BJ (cell line): ENCODE data around the gene C15orf39. TPM values are rescaled to one million over a fixed set of nuclear protein-coding genes. Genes with fewer than 3 reads are reported as not detected.
"Not testable (repeated sequence)": the region's sequence is repeated elsewhere in the genome, so short reads cannot be mapped to it uniquely, and the experiment has no call there.

Experiments
- CTCF ChIA-PET: fragments of 350-600 bp; formaldehyde crosslinking; extraction: SDS; loops from one replicate; lab custom pipeline; 2021; ENCODE audit warnings: antibody characterized with exemption, inconsistent platforms; lab: Yijun Ruan, JAX
- POLR2A ChIA-PET: fragments of 300-600 bp; sonication (Branson Sonifier 250); formaldehyde crosslinking; extraction: SDS; loops from one replicate; lab custom pipeline; 2021; ENCODE audit warnings: antibody characterized with exemption; lab: Charles Lee
- DNase-seq: peaks from one replicate; pipeline ENCODE4 v3.0.0-alpha.2; 2011; ENCODE audit warnings: low read depth
- H3K27me3 ChIP-seq: 2 replicates; pipeline ENCODE4 v1.6.0; 2011; ENCODE audit warnings: low read length; ENCODE audit not compliant: control insufficient read depth, insufficient read depth
- H3K36me3 ChIP-seq: 2 replicates; pipeline ENCODE4 v1.5.1; 2011; ENCODE audit warnings: low read length; ENCODE audit not compliant: control insufficient read depth, insufficient read depth
- H3K4me3 ChIP-seq: 2 replicates; pipeline ENCODE4 v1.5.1; 2011; ENCODE audit warnings: low read depth, mild to moderate bottlenecking, control low read depth, low read length
- polyA plus RNA-seq: library from polyadenylated mRNA; depleted of rRNA; stranded (reverse); fragments of >200 nt; gene quantifications from 2 replicates; pipeline ENCODE4 v1.2.3, GENCODE V29; 2011; rRNA removed
- small RNA-seq: library from RNA; depleted of rRNA; stranded (forward); fragments of <200 nt; gene quantifications from one replicate; pipeline ENCODE3, GENCODE V24; 2012; ENCODE audit warnings: low replicate concordance, low read depth; ENCODE audit not compliant: insufficient read length
- TF ChIP-seq, protein P1 (sequence below): IDR thresholded peaks from 2 replicates; pipeline ENCODE4 v1.5.1; 2011; ENCODE audit warnings: low read depth, mild to moderate bottlenecking, control low read depth, inconsistent platforms, low read length, moderate library complexity; ENCODE audit not compliant: insufficient read depth

The C15orf39 gene
- polyA plus RNA-seq, 1 experiment, result 4.5 TPM

DNA sequence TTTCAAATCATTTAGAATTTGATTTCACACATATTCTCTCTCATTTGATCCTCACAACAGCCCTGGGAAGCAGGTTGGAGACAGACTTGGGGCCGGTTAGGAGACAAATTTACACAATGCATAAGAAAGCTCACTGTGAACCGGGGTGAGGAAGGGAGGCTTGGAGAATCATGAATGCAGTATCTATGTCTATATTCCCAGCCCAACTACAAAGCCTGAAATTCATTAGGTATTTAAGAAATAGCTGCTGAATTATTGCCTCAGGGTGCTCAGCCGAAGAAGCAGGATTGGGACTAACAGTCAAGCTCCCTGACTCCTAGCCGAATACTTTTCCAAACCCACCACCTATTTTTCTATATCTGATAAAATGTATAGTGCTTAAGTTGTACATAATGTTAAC lies 48.0 kb downstream of the C15orf39 start:
- peaks cover 13% of the 10 kb centered on the region for H3K27me3 ChIP-seq
- ChIA-PET CTCF (interaction anchor here (0.6 to 0.9 kb wide), 2 partner anchors 226 to 479 kb away, joined by 4 read pairs; partner anchors contain the start of gene PPCDC), POLR2A (no interaction called here)
- H3K4me3 ChIP-seq, result no peak overlapping the region
- no peaks in the 10 kb centered on the region for H3K36me3 ChIP-seq
- TF ChIP-seq, protein P1, sequence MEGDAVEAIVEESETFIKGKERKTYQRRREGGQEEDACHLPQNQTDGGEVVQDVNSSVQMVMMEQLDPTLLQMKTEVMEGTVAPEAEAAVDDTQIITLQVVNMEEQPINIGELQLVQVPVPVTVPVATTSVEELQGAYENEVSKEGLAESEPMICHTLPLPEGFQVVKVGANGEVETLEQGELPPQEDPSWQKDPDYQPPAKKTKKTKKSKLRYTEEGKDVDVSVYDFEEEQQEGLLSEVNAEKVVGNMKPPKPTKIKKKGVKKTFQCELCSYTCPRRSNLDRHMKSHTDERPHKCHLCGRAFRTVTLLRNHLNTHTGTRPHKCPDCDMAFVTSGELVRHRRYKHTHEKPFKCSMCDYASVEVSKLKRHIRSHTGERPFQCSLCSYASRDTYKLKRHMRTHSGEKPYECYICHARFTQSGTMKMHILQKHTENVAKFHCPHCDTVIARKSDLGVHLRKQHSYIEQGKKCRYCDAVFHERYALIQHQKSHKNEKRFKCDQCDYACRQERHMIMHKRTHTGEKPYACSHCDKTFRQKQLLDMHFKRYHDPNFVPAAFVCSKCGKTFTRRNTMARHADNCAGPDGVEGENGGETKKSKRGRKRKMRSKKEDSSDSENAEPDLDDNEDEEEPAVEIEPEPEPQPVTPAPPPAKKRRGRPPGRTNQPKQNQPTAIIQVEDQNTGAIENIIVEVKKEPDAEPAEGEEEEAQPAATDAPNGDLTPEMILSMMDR, result no peak
- no peak for DNase-seq

DNA sequence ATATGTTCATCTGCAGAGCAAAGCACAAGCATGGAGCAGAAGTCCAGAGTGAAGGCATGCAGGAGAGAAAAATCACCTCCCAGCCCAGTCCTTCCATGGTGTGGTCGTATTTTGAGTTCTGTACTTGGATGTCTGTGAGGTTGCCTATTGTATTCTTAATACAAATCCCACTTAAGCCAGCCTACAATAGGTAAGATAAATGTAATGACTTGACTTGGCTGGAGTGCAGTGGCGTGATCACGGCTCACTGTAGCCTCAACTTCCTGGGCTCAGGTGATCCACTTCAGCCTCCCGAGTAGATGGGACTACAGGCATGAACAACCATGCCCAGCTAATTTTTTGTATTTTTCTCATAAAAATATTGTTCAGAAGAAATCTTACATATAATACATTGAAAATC lies 49.7 kb downstream of the C15orf39 start:
- H3K4me3 ChIP-seq, DNase-seq, H3K36me3 ChIP-seq, POLR2A ChIA-PET, CTCF ChIA-PET: not testable (repeated sequence)
- H3K27me3 ChIP-seq, result peaks cover 13% of the 10 kb centered on the region

DNA sequence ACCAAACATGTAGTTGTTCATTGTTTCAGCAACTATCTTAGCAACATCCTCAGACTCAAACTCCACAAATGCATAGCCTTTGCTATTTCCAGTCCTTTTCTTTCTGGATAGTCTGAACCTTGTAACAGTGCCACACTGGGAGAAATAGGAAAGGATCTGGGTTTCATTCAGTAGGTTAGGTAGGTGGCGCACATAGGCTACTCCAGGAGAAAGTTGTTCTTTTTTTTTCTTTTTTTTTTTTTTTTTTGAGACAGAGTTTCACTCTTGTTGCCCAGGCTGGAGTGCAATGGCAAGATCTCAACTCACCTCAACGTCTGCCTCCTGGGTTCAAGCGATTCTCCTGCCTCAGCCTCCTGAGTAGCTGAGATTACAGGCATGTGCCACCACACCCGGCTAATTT lies 50.6 kb downstream of the C15orf39 start:
- peaks cover 13% of the 10 kb centered on the region for H3K27me3 ChIP-seq
- H3K4me3 ChIP-seq, result not testable (repeated sequence)

DNA sequence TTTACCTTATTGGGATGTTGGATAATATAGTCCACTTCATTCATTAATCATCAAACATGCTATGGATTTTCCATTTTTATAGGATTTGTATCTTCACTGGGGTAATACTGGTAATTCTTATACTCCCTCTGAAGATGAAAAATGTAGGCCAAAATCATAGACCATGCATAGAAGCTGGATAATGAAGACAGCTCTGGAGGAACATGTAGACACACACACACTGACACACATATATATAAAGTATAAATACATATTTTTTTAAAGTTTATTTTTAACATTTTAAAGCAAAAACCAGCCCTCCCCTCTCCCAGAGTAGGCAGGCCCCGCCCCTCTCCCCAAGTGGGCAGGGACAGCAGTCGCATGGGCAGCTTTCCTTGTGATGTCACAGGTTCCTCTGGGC lies 56.4 kb downstream of the C15orf39 start, which contains the start of gene GOLGA6C:
TSS of gene GOLGA6C (plus strand) at position 301 of the 400 bp plus-strand sequence. CDS start 265 bp downstream, outside the sequence.
- H3K36me3 ChIP-seq, CTCF ChIA-PET, H3K27me3 ChIP-seq, POLR2A ChIA-PET, H3K4me3 ChIP-seq, DNase-seq: not testable (repeated sequence)

More for the DNA sequence above, 50.6 kb downstream of the C15orf39 start:
- H3K36me3 ChIP-seq, DNase-seq, POLR2A ChIA-PET, CTCF ChIA-PET: not testable (repeated sequence)

DNA sequence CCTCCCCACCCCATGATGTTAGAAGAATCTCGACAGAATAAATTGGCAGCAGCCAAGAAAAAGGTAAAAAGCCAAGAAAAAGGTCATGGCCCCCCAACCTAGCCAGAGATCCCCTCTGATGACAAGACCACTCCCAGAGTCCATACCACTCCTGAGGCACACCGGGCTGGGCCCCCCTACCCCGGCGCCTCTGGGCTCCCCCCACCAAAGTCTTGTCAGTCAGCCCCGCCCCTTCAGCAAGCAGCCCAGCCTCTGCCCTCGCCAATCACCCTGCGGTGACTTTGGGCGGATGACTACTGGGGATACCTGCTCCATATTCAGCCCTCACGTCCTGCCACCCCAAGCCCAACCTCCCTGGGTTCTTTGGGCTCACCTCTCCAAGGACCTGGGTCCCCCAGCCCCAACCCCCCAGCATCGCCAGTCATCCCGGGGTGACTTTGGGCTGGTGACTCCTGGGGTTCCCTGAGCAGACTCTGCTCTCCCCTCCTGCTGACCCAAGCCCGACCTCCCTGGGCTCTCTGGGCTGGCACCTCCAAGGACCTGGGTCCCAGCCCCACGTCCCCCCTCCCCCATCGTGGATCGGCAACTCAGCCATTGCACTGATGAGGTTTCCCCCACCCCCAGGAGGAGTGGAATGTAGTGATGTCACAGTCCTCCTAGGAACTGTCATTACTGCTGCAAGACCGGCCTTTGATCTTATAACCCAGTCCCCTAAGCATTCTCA lies 57.1 kb downstream of the C15orf39 start:
- DNase-seq, H3K27me3 ChIP-seq, H3K4me3 ChIP-seq, H3K36me3 ChIP-seq, POLR2A ChIA-PET, CTCF ChIA-PET: not testable (repeated sequence)

DNA sequence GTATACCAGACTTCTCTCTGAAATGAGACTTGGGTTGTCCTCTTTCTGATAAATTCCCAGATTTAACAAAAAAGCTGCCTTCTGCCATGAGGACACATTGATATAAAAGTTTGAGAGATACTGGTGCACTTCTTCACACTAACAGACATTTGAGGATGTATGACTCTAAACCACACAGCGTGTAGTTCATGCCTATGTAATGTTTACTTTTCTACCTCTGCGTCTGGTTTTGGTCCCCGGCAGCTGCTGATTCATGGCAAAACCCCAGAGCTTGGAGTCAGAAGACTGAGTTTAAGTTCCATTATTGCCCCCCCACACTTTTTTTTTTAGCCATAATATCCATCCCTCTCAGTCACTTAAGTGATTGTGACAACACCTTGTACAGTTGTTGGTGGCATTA lies 58.2 kb downstream of the C15orf39 start:
- CTCF ChIA-PET, DNase-seq, POLR2A ChIA-PET, H3K36me3 ChIP-seq, H3K27me3 ChIP-seq, H3K4me3 ChIP-seq: not testable (repeated sequence)

Small RNAs within 50 kb of the gene (small RNA-seq; reads per million reads assigned to genes)
- not detected for gene AC068338.1

Other genes starting within 250 kb of the C15orf39 start
- gene RPP25, start 245.1 kb upstream of the C15orf39 start, polyA plus RNA-seq, result 0.92 and 1.3 TPM in 2 replicates
- gene SCAMP5, start 206.3 kb upstream of the C15orf39 start, polyA plus RNA-seq, result 2.9 and 3.6 TPM in 2 replicates
- gene PPCDC, start 178.3 kb upstream of the C15orf39 start, polyA plus RNA-seq, result 8.2 and 11.1 TPM in 2 replicates
- not detected in 2 replicates for gene GOLGA6C, start 56.5 kb downstream of the C15orf39 start, polyA plus RNA-seq
- not detected in 2 replicates for gene GOLGA6D, start 81.0 kb downstream of the C15orf39 start, polyA plus RNA-seq
- 80.4 and 142 TPM in 2 replicates for gene COMMD4, start 134.2 kb downstream of the C15orf39 start, polyA plus RNA-seq
- 2.8 and 4.7 TPM in 2 replicates for gene NEIL1, start 145.2 kb downstream of the C15orf39 start, polyA plus RNA-seq
- 42.5 and 82.5 TPM in 2 replicates for gene MAN2C1, start 166.7 kb downstream of the C15orf39 start, polyA plus RNA-seq
- gene SIN3A, start 249.8 kb downstream of the C15orf39 start, polyA plus RNA-seq, result 24.8 and 39.5 TPM in 2 replicates